ENCODE measurements around the gene MBOAT2.
"Not testable (repeated sequence)": the region's sequence is repeated elsewhere in the genome, so short reads cannot be mapped to it uniquely, and the experiment has no call there.

MBOAT2 gene

GRCh38 chr2:8923183-8923582 lies 80.3 kb downstream of the MBOAT2 start:
- TF ChIP-seq, protein P1, sequence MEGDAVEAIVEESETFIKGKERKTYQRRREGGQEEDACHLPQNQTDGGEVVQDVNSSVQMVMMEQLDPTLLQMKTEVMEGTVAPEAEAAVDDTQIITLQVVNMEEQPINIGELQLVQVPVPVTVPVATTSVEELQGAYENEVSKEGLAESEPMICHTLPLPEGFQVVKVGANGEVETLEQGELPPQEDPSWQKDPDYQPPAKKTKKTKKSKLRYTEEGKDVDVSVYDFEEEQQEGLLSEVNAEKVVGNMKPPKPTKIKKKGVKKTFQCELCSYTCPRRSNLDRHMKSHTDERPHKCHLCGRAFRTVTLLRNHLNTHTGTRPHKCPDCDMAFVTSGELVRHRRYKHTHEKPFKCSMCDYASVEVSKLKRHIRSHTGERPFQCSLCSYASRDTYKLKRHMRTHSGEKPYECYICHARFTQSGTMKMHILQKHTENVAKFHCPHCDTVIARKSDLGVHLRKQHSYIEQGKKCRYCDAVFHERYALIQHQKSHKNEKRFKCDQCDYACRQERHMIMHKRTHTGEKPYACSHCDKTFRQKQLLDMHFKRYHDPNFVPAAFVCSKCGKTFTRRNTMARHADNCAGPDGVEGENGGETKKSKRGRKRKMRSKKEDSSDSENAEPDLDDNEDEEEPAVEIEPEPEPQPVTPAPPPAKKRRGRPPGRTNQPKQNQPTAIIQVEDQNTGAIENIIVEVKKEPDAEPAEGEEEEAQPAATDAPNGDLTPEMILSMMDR (IDR thresholded peaks at IDR 0.05; ENCODE audit: low read depth, low read length), result no peak
- in situ Hi-C loops (cut with HindIII; ENCODE audit: low sequenced_read_pairs), result no loop called here
- no peak overlapping the region for H3K4me3 ChIP-seq (ENCODE audit: low read depth, low read length)
- no peak for DNase-seq (ENCODE audit: low read depth, low spot score)

DNA sequence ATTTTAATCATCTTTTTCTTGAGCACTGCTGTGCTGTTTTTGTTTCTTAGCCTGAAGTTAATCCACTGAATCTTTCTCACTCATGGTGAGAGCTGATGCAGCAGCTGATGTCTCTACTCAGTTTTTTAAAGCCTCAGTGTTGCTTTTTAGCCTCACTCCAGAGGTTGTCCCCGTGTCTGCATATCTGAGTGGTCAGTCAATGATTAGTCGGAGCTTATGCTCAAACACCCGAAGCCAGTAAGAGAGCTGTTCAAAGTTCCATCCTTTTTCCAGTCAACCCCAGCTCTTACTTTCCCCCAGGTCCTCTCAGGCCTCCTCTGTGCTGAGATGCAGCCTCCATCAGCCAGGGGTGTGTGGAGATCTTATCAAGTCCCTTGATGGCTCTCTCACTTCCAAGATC lies 81.1 kb downstream of the MBOAT2 start:
- in situ Hi-C loops (cut with HindIII; ENCODE audit: low sequenced_read_pairs), result no loop called here
- no peak overlapping the region for H3K4me3 ChIP-seq (ENCODE audit: low read depth, low read length)
- TF ChIP-seq, protein P1 (IDR thresholded peaks at IDR 0.05; ENCODE audit: low read depth, low read length), result no peak
- DNase-seq (ENCODE audit: low read depth, low spot score), result no peak

GRCh38 chr2:8918412-8918811 lies 85.1 kb downstream of the MBOAT2 start:
- TF ChIP-seq, protein P1 (IDR thresholded peaks at IDR 0.05; ENCODE audit: low read depth, low read length), result no peak
- in situ Hi-C loops (cut with HindIII; ENCODE audit: low sequenced_read_pairs), result no loop called here
- DNase-seq (ENCODE audit: low read depth, low spot score), result no peak
- no peak overlapping the region for H3K4me3 ChIP-seq (ENCODE audit: low read depth, low read length)

DNA sequence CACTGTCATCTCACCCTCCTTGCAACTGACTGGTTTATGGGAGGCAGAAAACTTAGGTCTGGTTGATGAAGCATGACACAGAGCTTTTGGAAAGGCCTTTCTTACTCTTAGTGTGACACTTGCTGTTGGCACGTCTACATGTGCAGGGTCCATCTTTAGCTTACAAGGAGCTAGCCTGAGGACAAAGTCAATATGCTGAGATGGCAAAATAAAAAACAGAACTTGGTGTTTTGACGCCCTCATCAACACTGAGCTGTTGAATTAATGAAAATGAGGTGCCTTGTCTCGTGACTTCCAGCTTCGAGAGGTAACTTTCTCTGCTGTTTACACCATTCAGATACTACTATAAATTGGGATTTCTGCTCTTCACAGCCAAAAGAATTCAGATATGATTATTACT lies 87.5 kb downstream of the MBOAT2 start:
- TF ChIP-seq, protein P1 (IDR thresholded peaks at IDR 0.05; ENCODE audit: low read depth, low read length), result no peak
- in situ Hi-C loops (cut with HindIII; ENCODE audit: low sequenced_read_pairs), result no loop called here
- no peak for DNase-seq (ENCODE audit: low read depth, low spot score)
- no peak overlapping the region for H3K4me3 ChIP-seq (ENCODE audit: low read depth, low read length)

DNA sequence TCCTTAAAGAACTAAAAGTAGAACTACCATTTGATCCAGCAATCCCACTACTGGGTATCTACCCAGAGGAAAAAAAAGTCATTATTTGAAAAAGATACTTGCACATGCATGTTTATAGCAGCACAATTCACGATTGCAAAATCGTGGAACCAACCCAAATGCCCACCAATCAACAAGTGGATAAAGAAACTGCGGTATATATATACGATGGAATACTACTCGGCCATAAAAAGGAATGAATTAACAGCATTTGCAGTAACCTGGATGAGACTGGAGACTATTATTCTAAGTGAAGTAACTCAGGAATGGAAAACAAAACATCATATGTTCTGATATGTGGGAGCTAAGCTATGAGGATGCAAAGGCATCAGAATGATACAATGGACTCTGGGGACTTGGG lies 89.7 kb downstream of the MBOAT2 start:
- DNase-seq (ENCODE audit: low read depth, low spot score); H3K4me3 ChIP-seq (ENCODE audit: low read depth, low read length); in situ Hi-C loops (cut with HindIII; ENCODE audit: low sequenced_read_pairs): not testable (repeated sequence)

DNA sequence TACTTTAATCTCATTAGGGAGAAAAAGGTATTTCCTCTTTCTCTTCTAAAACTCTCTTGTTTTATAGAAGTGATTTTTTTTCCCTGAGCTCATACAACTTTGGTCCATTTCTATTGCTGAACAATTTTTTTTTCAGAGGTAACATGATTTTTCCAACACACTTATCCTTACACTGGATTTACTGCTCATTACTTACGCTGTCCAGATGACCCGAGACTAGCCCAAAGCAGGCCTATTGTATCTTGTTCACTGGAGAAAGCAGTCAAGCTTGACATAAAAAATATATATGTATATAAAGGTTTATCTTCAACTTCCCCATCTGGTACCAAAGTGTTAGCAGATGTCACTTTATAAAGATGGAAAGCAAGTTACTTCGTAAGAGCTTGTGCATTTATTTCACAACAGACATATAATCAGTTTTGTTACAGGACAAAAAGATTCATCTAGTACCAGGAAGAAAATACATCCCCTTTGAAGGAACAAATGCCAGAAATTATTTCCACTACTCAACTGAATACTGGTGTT lies 95.7 kb downstream of the MBOAT2 start:
- TF ChIP-seq, protein P1 (IDR thresholded peaks at IDR 0.05; ENCODE audit: low read depth, low read length), result no peak
- no peak overlapping the region for H3K4me3 ChIP-seq (ENCODE audit: low read depth, low read length)
- DNase-seq (ENCODE audit: low read depth, low spot score), result no peak
- in situ Hi-C loops (cut with HindIII; ENCODE audit: low sequenced_read_pairs), result no loop called here

DNA sequence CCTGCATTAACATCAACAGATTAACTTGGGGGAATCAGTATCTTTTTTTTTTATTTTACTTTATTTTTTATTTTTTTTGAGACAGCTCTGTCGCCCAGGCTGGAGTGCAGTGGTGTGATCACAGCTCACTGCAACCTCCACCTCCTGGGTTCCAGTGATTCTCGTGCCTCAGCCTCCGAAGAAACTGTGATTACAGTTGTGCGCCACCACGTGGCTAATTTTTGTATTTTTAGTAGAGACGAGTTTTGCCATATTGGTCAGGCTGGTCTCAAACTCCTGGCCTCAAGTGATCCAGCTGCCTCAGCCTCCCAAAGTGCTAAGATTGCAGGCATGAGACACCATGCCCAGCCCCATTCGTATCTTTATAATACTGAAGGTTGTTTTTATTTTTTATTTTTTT lies 99.6 kb downstream of the MBOAT2 start:
- H3K4me3 ChIP-seq (ENCODE audit: low read depth, low read length); in situ Hi-C loops (cut with HindIII; ENCODE audit: low sequenced_read_pairs); DNase-seq (ENCODE audit: low read depth, low spot score): not testable (repeated sequence)

DNA sequence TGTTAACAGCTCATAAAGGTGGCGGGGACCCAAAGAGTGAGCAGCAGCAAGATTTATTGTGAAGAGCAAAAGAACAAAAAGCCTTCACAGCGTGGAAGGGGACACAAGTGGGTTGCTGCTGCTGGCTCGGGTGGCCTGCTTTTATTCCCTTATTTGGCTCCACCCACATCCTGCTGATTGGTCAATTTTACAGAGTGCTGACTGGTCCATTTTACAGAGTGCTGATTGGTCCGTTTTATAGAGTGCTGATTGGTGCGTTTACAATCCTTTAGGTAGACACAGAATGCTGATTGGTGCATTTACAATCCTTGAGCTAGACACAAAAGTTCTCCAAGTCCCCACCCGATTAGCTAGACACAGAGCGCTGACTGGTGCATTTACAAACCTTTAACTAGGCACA lies 100.7 kb downstream of the MBOAT2 start:
- H3K4me3 ChIP-seq (ENCODE audit: low read depth, low read length); in situ Hi-C loops (cut with HindIII; ENCODE audit: low sequenced_read_pairs); DNase-seq (ENCODE audit: low read depth, low spot score): not testable (repeated sequence)

DNA sequence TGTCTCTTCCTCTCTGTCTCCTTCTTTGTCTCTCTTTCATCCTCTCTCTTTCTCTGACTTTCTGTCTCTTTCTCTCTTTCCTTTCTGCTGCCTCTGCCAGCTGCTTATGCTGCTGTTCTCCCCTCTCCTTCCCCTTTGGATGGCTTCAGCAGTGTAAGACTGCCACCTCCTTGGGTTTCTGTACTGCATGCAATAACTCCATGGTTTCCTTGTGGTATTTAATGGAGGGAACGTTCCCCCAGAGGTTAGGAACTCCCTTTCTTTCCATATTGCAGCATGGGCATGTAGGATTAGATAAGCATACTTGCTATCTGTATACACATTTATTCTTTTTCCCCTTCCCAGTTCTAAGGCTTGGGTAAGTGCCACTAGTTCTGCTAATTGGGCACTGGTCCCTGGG lies 106.3 kb downstream of the MBOAT2 start:
- in situ Hi-C loops (cut with HindIII; ENCODE audit: low sequenced_read_pairs); H3K4me3 ChIP-seq (ENCODE audit: low read depth, low read length); DNase-seq (ENCODE audit: low read depth, low spot score): not testable (repeated sequence)

DNA sequence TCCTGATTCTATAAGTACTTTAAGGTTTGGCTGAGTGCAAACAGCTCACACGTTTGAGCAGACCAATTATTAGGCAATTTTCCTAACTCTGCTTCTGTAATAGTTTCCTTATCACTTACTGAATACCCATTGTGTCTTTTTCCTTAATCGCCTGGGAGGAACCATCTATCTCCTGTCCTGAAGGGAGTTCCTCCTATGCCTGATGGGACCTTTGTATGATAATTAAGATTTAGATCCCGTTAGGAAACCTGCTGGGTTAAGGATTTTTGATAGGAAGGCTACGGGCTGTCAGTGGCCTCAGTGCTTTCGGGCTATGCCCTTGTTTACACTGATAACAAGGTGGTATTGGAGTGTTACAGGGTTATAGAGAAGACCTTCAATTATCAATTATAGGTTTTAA lies 106.8 kb downstream of the MBOAT2 start:
- DNase-seq (ENCODE audit: low read depth, low spot score); in situ Hi-C loops (cut with HindIII; ENCODE audit: low sequenced_read_pairs); H3K4me3 ChIP-seq (ENCODE audit: low read depth, low read length): not testable (repeated sequence)

DNA sequence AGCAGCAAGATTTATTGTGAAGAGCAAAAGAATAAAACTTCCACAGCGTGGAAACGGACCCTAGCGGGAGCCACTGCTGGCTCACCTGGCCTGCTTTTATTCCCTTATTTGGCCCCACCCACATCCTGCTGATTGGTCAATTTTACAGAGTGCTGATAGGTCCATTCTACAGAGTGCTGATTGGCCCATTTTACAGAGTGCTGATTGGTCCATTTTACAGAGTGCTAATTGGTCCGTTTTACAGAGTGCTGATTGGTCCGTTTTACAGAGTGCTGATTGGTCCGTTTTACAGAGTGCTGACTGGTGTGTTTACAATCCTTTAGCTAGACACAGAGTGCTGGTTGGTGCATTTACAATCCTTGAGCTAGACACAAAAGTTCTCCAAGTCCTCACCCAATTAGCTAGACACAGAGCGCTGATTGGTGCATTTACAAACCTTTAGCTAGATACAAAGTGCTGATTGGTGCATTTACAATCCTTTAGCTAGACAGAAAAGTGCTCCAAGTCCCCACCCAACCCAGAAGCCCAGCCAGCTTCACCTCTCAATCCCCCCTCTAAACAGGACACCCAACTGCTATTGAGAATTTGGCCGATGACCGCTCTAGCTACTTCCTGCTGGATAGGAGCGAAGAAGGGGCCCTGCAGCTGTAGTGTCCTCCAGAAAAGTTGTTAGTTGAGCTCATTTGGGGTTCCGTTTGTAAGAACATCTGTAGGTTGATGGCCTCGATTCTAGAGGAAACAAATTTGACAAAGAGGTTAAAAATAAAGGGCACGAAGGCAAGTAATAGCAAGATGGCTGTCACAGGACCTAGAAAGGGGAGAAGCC lies 108.2 kb downstream of the MBOAT2 start:
- in situ Hi-C loops (cut with HindIII; ENCODE audit: low sequenced_read_pairs); DNase-seq (ENCODE audit: low read depth, low spot score); H3K4me3 ChIP-seq (ENCODE audit: low read depth, low read length): not testable (repeated sequence)

Data from astrocyte of the spinal cord (primary cell).